22Rv1 (cell line): ENCODE data around the gene EPN2.

Source experiments
- H3K27ac ChIP-seq: fragments of 450-650 bp; 2 replicates; pipeline ENCODE4 v1.5.1; 2017
- ZFX ChIP-seq: fragments of 450-650 bp; IDR thresholded peaks from 2 replicates; pipeline ENCODE4 v1.6.1; 2017; ENCODE audit warnings: antibody characterized with exemption, borderline replicate concordance
- TF ChIP-seq, protein P1 (sequence below): fragments of 450-650 bp; IDR thresholded peaks from 2 replicates; pipeline ENCODE4 v1.5.1; 2017; ENCODE audit warnings: mild to moderate bottlenecking

Gene EPN2

DNA sequence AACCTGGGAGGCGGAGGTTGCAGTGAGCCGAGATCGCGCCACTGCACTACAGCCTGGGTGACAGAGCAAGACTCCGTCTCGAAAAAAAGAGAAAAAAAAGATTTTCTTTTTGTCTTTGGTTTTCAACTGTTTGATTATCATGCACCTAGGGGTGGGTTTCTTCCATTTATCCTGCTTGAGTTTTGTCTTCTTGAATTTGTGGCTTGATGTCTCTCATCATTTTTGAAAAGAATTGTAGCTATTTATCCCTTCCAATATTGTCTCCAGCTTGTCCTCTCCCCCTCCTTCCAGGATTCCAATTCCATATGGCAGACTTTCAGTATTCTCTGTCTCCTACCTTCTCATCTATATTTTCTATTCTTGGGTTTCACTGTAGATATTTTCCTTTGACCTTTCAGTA, 117.6 kb downstream of the EPN2 start:
- TF ChIP-seq ZFX = no peak
- TF ChIP-seq, protein P1, sequence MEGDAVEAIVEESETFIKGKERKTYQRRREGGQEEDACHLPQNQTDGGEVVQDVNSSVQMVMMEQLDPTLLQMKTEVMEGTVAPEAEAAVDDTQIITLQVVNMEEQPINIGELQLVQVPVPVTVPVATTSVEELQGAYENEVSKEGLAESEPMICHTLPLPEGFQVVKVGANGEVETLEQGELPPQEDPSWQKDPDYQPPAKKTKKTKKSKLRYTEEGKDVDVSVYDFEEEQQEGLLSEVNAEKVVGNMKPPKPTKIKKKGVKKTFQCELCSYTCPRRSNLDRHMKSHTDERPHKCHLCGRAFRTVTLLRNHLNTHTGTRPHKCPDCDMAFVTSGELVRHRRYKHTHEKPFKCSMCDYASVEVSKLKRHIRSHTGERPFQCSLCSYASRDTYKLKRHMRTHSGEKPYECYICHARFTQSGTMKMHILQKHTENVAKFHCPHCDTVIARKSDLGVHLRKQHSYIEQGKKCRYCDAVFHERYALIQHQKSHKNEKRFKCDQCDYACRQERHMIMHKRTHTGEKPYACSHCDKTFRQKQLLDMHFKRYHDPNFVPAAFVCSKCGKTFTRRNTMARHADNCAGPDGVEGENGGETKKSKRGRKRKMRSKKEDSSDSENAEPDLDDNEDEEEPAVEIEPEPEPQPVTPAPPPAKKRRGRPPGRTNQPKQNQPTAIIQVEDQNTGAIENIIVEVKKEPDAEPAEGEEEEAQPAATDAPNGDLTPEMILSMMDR = no peak
- H3K27ac ChIP-seq = no peak overlapping the region

DNA sequence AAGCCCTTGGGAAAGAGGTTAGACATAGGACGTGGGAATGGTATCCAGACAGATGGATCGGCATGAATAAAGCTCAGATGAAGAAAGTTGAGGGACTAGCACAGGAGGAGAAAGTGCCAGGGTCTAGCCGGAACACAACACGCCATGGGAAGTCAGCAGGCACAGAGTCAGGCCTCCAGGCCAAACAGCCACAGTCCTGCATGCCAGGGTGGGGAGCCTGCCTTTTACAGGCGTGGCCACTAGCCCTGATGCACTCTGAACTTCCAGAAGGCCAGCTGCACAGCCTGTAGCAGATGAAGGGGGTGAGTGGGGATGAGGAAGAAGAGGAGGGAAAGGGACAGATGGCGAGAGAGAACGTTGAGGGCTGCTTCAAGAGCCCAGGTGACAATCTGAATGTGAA, 120.2 kb downstream of the EPN2 start:
- TF ChIP-seq, protein P1 = no peak
- TF ChIP-seq ZFX = no peak
- no peak overlapping the region for H3K27ac ChIP-seq

DNA sequence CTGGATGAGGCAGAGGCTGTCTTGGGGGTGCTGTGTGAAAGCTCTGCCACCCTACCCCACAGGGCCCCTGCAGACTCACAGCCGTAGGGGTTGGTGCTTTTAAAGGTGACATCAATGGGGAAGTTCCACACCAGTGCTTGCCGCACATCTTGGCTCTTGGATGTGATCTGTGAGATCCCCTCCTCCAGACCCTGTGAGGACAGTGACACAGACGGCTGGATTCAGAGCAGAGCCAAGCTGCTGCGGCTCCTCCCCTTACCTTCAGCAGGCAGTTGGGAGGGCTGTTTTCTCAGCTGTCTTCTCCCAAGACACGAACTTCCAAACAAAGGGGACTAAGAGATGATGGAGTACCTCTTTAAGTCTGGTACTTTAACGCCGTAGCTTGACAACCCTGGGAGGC, 120.6 kb downstream of the EPN2 start:
- TF ChIP-seq, protein P1 = no peak
- no peak for TF ChIP-seq ZFX
- no peak overlapping the region for H3K27ac ChIP-seq

DNA sequence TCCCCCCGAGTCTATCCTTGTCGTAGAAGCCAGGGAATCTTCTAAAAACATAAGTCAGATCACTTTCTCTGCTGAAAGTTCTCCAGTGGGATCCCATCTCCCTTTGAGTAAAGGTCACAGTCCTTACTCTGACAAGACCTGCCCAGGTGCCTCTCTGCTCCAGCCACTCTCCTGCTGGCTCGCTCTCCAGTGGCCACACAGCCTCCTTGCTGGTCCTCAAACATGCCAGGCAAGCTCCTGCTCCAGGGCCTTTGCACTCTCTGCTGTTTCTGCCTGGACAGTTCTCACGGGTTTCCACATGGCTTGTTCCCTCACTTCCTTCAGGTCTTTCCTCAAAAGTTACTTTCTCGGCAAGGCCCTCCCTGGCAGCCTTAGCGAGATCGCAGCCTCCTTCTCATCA, 122.0 kb downstream of the EPN2 start:
- no peak overlapping the region for H3K27ac ChIP-seq
- TF ChIP-seq, protein P1 = no peak
- TF ChIP-seq ZFX = no peak

DNA sequence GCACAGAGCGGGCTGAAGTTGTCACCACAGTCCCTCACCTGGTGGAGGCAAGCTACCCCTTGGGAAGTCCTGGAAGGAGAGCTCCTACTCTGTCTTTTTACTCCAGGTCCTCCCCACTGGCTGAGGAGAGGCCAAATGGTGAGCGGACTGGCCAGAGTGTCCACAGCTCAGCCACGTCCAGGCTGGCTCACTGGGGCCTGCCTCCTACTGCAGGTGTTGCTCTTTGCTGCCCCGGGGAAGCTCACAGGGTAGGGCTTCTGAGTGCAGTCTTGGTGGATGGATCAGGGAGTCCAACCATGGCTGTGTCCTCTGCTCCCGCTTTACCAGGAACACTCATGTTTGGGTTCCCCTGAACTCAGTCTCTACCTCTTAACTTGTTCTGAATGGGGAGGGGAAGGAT, 122.7 kb downstream of the EPN2 start:
- no peak overlapping the region for H3K27ac ChIP-seq
- TF ChIP-seq ZFX = no peak
- TF ChIP-seq, protein P1 = no peak

DNA sequence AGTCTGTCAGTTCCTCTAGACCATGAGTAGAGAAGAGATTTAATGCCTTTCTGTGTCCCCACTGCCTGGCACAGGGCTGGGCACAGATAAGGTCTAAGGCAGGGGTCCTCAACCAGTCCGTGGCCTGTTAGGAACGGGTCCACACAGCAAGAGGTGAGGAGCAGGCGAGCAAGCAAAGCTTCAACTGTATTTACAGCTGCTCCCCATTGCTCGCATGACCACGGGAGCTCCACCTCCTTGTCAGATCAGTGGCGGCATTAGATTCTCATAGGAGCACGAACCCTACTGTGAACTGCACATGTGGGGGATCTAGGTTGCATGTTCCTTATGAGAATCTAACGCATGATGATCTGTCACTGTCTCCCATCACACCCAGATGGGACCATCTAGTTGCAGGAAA, 123.6 kb downstream of the EPN2 start:
- TF ChIP-seq, protein P1 = no peak
- TF ChIP-seq ZFX = no peak
- no peak overlapping the region for H3K27ac ChIP-seq

DNA sequence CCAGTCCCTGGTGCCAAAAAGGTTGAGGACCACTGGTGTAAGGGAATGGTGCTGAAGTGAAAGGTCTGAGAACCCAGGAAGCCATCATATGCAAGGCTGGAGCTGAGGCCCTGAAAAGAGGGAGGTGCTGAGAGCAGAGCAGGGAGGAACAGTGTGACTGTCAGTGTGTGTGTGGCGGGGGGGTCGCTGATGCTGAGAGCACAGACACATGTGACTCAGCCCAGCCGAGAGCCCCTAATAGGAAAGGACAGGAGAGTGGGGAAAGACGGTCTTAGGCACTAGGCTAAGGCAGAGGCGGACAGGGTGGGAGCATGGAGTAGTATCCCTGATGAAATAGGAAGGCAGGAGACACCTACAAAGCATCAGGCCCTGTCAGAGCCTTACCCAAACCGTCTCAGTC, 124.2 kb downstream of the EPN2 start:
- TF ChIP-seq ZFX = no peak
- TF ChIP-seq, protein P1 = no peak
- H3K27ac ChIP-seq = no peak overlapping the region
